Peyer's patch (tissue), 4 donors: ENCODE results near the gene ZRANB2.

Experiments
- CTCF ChIP-seq, 6 experiments: fragments of 450-650 bp in 4 of 6; fragments of 200-600 bp in 2 of 6; sonication (generic) in 1 of 6; IDR thresholded peaks; one replicate each; pipeline ENCODE4 v1.5.1; 2017 to 2019; ENCODE audit warnings: antibody characterized with exemption in 6 of 6, mild to moderate bottlenecking in 3 of 6, moderate library complexity in 1 of 6
- POLR2A ChIP-seq, 2 donors: fragments of 450-650 bp; IDR thresholded peaks; one replicate each; pipeline ENCODE4 v1.5.1; 2017; ENCODE audit warnings: antibody characterized with exemption in 2 of 2, mild to moderate bottlenecking in 2 of 2, moderate library complexity in 2 of 2

- TF ChIP-seq CTCF (IDR thresholded peaks at IDR 0.05) (no peak), POLR2A (IDR thresholded peaks at IDR 0.05) (no peak)
Measured at GRCh38 chr1:71089536-71090270, 8.9 kb upstream of the ZRANB2 start.
